Epithelial cell of esophagus (primary cell): ENCODE data around the gene CACNG7.

Experiments
- DNase-seq: peaks from one replicate; pipeline ENCODE4 v3.0.0; 2010; ENCODE audit warnings: low read depth
- H3K4me3 ChIP-seq: 2 replicates; pipeline ENCODE4 v1.5.1; 2011; ENCODE audit warnings: mild to moderate bottlenecking, low read length, control low read depth
- TF ChIP-seq, protein P1 (sequence below): IDR thresholded peaks from 2 replicates; pipeline ENCODE4 v1.5.1; 2011; ENCODE audit warnings: low read depth, mild to moderate bottlenecking, low read length, control low read depth, inconsistent platforms; ENCODE audit not compliant: insufficient read depth; ENCODE audit errors: missing control alignments

The CACNG7 gene

GRCh38 chr19:53906211-53907192 lies 2.6 kb upstream of the CACNG7 start:
- peak; percentile 24 for DNase-seq
- TF ChIP-seq, protein P1, sequence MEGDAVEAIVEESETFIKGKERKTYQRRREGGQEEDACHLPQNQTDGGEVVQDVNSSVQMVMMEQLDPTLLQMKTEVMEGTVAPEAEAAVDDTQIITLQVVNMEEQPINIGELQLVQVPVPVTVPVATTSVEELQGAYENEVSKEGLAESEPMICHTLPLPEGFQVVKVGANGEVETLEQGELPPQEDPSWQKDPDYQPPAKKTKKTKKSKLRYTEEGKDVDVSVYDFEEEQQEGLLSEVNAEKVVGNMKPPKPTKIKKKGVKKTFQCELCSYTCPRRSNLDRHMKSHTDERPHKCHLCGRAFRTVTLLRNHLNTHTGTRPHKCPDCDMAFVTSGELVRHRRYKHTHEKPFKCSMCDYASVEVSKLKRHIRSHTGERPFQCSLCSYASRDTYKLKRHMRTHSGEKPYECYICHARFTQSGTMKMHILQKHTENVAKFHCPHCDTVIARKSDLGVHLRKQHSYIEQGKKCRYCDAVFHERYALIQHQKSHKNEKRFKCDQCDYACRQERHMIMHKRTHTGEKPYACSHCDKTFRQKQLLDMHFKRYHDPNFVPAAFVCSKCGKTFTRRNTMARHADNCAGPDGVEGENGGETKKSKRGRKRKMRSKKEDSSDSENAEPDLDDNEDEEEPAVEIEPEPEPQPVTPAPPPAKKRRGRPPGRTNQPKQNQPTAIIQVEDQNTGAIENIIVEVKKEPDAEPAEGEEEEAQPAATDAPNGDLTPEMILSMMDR, result peak; percentile 74
- no peak overlapping the region for H3K4me3 ChIP-seq

DNA sequence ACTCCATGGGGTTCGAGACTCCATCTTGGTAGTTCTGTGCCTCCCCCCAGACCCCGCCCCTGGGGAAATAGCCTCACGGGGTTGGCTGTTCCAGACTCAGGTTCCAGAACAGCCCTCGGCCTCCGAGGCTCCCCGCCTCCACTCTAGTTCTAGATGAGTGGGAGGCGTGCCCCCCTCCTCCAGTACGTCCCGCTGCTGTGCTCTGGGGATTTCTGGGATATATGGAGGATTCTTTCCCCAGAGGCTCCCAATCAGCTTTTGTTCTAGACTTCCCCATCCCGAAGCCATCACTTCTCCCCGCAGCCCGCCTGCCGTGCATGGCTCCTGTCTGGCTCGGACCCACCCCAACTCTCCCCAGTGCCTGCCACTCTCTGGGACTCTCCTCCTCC lies 1.9 kb upstream of the CACNG7 start:
- TF ChIP-seq, protein P1, result no peak
- no peak overlapping the region for H3K4me3 ChIP-seq
- DNase-seq, result no peak

DNA sequence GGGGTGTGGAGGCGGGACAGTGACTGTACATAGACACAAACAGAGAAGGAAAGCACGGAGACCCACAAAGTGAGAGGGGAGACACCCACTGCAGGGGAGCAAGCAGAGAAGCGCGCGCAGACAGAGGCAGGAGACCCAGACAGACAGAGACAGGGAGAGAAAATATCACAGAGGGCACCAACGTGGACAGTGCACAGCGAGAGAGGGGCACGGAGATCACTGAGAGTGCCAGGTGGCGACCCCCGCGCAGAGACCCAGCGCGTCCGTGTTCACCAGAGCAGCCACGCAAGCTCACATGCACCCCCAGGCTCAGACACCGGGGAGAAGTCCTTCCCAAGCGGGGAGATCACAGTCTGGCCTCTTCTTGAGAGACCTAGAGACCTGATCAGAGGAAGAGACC lies 1.4 kb upstream of the CACNG7 start:
- H3K4me3 ChIP-seq, result no peak overlapping the region
- TF ChIP-seq, protein P1, result no peak

GRCh38 chr19:53908106-53908934 lies 758 bp upstream of the CACNG7 start:
- peak; percentile 35 for DNase-seq
- TF ChIP-seq, protein P1, result no peak
- H3K4me3 ChIP-seq, result no peak overlapping the region

More for the DNA sequence above, 1.4 kb upstream of the CACNG7 start:
- no peak for DNase-seq

DNA sequence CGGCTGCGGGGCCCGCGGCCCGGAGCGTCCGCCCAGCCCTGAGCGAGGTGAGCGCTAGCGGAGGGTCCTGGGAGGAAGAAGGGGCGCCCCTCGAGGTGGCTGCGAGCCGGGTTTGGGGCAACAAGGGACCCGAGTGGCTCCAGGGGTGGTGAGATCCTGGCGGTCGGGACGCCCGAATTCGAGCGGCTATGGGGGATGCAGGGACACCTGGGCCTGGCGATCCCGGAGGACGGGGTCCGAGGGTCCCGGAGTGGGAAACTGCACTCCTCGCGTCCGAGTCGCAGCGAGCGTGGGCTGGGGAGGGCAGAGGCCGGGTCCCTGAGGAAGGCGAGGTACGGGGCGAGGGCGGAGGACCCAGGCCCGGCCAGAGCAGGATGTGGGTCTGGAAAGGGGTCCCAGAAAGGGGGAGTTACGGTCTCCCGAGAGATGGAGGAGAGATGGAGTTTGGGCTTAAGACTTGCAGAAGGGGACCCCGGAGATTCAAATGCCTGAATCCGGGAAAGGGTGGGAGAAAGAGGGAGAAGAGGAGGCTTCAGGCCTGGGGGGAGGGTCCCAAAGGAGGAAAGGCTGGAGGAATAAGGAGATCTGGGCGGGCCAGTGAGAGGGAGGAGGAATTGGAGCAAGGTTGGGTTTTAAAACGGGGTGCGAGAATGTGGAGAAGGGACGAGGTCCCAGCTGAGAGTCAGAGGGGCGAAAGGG lies 542 bp downstream of the CACNG7 start:
- H3K4me3 ChIP-seq, result no peak overlapping the region
- TF ChIP-seq, protein P1, result no peak
- DNase-seq, result no peak

DNA sequence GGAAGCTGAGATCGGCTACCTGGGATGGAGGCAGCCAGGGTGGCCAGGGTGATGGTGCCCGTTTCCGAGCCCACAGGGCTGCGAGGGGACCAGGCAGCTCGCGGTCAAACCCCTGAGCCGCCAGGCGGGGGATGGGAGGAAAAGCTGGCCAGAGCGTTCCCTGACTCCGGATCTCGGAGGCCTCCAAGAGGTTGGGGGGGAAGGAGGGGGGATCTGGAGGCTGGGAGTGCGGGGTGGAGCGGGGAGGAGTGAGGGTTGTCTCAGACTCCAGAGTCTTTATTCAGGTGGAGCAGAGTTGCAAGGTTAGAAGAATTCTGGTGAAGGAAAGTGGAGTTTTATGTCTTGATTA lies 1.1 kb downstream of the CACNG7 start:
- DNase-seq, result no peak
- TF ChIP-seq, protein P1, result no peak
- H3K4me3 ChIP-seq, result no peak overlapping the region
